ENCODE data around the gene ERBB2. TPM values are rescaled to one million over a fixed set of nuclear protein-coding genes. Genes with fewer than 3 reads are reported as not detected.

ERBB2 gene
- total and polyA plus RNA-seq, 2 of the 13 experiments (the other 11 are each of a cell fraction or from before 2014, with no cell fraction given) = 57.7 to 64.1 TPM

- TF ChIP-seq, protein P1, sequence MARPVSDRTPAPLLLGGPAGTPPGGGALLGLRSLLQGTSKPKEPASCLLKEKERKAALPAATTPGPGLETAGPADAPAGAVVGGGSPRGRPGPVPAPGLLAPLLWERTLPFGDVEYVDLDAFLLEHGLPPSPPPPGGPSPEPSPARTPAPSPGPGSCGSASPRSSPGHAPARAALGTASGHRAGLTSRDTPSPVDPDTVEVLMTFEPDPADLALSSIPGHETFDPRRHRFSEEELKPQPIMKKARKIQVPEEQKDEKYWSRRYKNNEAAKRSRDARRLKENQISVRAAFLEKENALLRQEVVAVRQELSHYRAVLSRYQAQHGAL (CRISPR knock-in tag; IDR thresholded peaks at IDR 0.05; ENCODE audit: not compliant biosample characterization) = no peak
- peak; percentile 71 for TF ChIP-seq ZNF501 (CRISPR knock-in tag; IDR thresholded peaks at IDR 0.05)
- TF ChIP-seq ZNF446 (CRISPR knock-in tag; IDR thresholded peaks at IDR 0.05) = no peak
- peak; percentile 90; the same call in 1 of the 2 replicates for TF ChIP-seq ZNF782 (CRISPR knock-in tag; IDR thresholded peaks at IDR 0.05; ENCODE audit: borderline replicate concordance)
- peak; percentile 91 for TF ChIP-seq ELF1 (CRISPR knock-in tag; IDR thresholded peaks at IDR 0.05)
- TF ChIP-seq CAMTA2 (CRISPR knock-in tag; IDR thresholded peaks at IDR 0.05; ENCODE audit: borderline replicate concordance) = no peak
- no peak for TF ChIP-seq MIER3 (CRISPR knock-in tag; IDR thresholded peaks at IDR 0.05; ENCODE audit: borderline replicate concordance)
- TF ChIP-seq ZNF543 (CRISPR knock-in tag; IDR thresholded peaks at IDR 0.05) = peak; percentile 73; the same call in 1 of the 2 replicates
- peak; percentile 56; the same call in 1 of the 2 replicates for TF ChIP-seq BORCS8-MEF2B (CRISPR knock-in tag; IDR thresholded peaks at IDR 0.05)
- TF ChIP-seq, protein P2, sequence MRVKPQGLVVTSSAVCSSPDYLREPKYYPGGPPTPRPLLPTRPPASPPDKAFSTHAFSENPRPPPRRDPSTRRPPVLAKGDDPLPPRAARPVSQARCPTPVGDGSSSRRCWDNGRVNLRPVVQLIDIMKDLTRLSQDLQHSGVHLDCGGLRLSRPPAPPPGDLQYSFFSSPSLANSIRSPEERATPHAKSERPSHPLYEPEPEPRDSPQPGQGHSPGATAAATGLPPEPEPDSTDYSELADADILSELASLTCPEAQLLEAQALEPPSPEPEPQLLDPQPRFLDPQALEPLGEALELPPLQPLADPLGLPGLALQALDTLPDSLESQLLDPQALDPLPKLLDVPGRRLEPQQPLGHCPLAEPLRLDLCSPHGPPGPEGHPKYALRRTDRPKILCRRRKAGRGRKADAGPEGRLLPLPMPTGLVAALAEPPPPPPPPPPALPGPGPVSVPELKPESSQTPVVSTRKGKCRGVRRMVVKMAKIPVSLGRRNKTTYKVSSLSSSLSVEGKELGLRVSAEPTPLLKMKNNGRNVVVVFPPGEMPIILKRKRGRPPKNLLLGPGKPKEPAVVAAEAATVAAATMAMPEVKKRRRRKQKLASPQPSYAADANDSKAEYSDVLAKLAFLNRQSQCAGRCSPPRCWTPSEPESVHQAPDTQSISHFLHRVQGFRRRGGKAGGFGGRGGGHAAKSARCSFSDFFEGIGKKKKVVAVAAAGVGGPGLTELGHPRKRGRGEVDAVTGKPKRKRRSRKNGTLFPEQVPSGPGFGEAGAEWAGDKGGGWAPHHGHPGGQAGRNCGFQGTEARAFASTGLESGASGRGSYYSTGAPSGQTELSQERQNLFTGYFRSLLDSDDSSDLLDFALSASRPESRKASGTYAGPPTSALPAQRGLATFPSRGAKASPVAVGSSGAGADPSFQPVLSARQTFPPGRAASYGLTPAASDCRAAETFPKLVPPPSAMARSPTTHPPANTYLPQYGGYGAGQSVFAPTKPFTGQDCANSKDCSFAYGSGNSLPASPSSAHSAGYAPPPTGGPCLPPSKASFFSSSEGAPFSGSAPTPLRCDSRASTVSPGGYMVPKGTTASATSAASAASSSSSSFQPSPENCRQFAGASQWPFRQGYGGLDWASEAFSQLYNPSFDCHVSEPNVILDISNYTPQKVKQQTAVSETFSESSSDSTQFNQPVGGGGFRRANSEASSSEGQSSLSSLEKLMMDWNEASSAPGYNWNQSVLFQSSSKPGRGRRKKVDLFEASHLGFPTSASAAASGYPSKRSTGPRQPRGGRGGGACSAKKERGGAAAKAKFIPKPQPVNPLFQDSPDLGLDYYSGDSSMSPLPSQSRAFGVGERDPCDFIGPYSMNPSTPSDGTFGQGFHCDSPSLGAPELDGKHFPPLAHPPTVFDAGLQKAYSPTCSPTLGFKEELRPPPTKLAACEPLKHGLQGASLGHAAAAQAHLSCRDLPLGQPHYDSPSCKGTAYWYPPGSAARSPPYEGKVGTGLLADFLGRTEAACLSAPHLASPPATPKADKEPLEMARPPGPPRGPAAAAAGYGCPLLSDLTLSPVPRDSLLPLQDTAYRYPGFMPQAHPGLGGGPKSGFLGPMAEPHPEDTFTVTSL (CRISPR knock-in tag; IDR thresholded peaks at IDR 0.05; ENCODE audit: borderline replicate concordance) = no peak; the same call in 1 of the 2 replicates
- TF ChIP-seq, protein P3, sequence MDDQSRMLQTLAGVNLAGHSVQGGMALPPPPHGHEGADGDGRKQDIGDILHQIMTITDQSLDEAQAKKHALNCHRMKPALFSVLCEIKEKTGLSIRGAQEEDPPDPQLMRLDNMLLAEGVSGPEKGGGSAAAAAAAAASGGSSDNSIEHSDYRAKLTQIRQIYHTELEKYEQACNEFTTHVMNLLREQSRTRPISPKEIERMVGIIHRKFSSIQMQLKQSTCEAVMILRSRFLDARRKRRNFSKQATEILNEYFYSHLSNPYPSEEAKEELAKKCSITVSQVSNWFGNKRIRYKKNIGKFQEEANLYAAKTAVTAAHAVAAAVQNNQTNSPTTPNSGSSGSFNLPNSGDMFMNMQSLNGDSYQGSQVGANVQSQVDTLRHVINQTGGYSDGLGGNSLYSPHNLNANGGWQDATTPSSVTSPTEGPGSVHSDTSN (CRISPR knock-in tag; IDR thresholded peaks at IDR 0.05; ENCODE audit: borderline replicate concordance) = no peak
- TF ChIP-seq YY1 (IDR thresholded peaks at IDR 0.05; ENCODE audit: insufficient read depth, insufficient replicate concordance, low read depth, low read length) = peak; percentile 87
- no peak for TF ChIP-seq TERF1 (CRISPR knock-in tag; IDR thresholded peaks at IDR 0.05)
- TF ChIP-seq MTA1 (CRISPR knock-in tag; IDR thresholded peaks at IDR 0.05; ENCODE audit: borderline replicate concordance) = no peak; the same call in 1 of the 2 replicates
- no peak for TF ChIP-seq ZFP36 (IDR thresholded peaks at IDR 0.05; ENCODE audit: borderline replicate concordance, low read depth, low read length, partially characterized antibody)
- TF ChIP-seq ZFP1 (CRISPR knock-in tag; IDR thresholded peaks at IDR 0.05) = no peak; the same call in 1 of the 2 replicates
- TF ChIP-seq HBP1 (CRISPR knock-in tag; IDR thresholded peaks at IDR 0.05; ENCODE audit: low read depth) = peak; percentile 67; the same call in 1 of the 2 replicates
Measured at GRCh38 chr17:39687546-39688474, 12.1 kb upstream of the ERBB2 start, which contains the start of gene PGAP3 (continued).
